HG02938 (cell line): ENCODE data around the gene PLB1.
"Not testable (repeated sequence)": the region's sequence is repeated elsewhere in the genome, so short reads cannot be mapped to it uniquely, and the experiment has no call there.

ENCODE experiments used
- ATAC-seq: cut with Tn5 transposase; IDR thresholded peaks from one replicate; pipeline ENCODE4 v1.9.1; 2021; ENCODE audit warnings: mild to moderate bottlenecking, moderate library complexity; ENCODE audit not compliant: unreplicated experiment

PLB1 gene

DNA sequence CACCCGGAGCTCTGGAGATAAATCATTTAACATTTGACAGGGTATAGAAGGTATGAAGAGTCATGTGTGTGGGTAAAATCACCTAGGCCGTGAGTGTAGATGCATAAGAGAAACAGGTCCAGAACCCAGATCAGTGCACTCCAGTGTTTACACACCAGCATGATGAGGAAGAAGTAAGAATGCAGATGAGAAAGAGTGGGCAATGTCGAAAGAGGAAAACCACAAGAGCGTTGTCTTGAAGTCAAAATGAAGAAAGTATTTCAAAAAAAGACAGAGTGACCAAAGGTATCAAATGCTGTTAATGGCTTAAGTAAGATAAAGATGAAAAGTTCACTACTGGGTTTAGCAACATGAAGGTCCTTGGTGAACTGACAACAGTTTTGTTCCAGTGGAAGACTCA, 32.0 kb upstream of the PLB1 start:
- ATAC-seq, result no peak

- ATAC-seq, result no peak
These were observed 30.5 kb upstream of the PLB1 start for GRCh38 chr2:28465148-28465885.

- ATAC-seq, result no peak
These were observed 26.6 kb upstream of the PLB1 start for GRCh38 chr2:28469304-28469703.

DNA sequence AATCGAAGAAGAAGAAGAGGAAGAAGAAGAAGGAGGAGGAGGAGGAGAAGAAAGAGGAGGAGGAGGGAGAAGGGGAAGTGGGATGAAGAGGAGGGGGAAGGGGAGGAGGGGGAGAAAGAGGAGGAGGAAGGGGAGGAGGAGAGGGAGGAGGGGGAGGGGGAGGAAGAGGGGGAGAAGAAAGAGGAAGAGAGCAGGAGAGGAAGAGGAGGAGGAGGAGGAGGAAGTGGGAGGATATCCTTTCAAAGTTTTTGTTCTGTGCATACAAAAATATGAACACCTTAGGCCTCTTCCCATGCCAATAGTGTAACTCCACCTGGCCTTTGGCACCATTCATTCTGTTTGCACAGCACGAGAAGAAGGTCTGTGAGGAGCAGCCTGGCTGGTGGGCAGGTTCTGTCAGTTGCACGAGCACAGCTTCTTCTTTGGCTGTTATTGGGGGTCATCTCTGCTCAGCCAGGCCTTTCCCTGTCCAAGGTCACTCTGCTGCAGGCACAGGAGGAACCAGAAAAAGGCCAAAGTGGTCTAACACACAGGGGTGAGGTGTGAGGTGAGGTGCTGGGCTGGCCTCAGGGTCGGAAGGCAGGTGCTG, 25.8 kb upstream of the PLB1 start:
- no peak for ATAC-seq

DNA sequence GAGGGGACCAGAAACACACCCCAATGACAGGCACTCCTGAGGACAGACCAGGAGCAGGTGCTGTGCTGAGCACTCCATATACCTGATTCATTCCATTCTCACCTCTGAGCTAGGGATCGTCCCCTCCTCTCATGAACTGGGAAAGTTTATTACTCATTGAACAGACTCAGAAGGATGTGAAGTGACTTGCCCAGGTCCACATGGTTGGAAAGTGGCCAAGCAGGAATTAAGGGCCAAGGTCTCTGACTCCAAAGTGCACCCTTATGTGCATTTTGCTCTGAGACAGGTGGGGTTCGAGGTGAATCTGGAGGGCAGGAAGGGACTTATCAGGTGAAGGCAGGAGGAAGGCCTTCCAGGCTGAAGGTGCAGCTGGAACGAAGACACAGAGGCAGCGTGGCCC, 25.1 kb upstream of the PLB1 start:
- no peak for ATAC-seq

DNA sequence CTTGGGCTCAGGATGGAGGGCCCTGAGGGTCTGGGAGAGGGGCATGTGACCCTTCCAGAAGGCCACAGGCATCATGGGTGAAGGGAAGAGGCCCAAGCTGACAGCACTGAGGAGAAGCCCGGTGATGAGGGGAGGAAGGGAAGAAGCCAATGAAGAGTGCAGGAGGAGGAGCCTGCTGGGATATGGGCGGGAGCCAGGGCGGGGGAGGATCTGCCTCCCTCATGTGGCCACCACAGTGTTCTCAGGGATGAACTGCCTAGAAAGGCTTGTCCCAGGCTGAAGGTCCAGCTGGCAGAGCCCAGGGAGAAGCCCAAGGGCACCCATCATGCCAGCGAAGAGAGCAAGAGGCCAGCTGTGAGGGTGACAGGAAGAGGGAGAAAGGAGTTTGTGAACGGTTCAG, 24.6 kb upstream of the PLB1 start:
- no peak for ATAC-seq

DNA sequence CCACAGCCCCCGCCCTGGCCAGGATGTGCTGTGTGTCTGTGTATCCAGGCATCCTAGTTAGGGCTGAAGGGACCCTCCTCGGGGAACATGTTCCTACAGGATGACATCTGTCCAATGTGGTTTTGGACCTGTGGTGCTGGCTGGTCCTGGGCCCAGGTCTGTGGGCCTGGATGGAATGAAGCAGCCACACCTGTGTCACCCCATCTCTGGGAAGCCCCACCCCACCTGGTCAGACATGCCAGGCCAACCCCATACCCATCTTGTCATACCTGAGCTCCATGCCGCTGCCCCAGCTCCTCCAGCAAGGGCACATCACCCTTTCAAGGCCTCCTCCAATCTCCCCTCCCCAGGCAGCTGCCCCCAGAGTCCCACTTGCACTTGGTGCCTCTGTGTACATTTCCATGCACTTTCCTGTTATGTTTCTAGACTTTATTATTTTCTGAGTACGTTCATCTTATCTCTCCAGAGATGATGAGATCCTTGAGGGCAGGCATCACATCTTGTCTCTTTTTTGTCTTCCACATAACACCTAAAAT, 24.1 kb upstream of the PLB1 start:
- ATAC-seq, result no peak

DNA sequence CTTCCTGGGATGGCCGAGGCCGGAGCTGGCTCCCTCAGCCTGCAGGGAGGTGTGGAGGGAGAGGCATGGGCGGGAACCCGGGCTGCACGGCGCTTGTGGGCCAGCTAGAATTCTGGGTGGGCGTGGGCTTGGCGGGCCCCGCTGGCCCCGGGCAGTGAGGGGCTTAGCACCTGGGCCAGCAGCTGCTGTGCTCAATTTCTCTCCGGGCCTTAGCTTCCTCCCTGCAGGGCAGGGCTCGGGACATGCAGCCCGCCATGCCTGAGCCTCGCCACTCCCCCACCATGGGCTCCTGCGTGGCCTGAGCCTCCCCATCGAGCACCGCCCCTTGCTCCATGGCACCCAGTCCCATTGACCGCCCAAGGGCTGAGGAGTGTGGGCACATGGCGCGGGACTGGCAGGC, 23.2 kb upstream of the PLB1 start:
- not testable (repeated sequence) for ATAC-seq

DNA sequence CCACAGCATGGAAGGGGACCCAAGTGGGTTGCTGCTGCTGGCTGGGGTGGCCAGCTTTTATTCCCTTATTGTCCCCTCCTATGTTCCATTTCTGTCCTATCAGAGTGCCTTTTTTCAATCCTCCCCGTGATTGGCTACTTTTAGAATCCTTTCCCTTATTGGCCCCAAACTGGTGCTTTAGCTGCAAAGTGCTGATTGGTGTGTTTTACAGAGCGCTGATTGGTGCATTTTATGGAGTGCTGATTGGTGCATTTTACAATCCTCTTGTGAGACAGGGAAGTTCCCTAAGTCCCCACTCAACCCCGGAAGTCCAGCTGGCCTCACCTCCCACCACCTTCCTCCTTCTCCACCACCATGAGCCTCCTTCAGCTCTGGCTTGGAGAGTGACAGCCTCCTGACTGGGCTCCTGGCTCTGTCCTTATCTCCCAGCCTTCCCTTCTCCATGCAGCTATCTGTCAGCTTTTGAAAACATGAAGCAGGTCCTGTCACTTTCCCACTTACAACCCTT, 20.7 kb upstream of the PLB1 start:
- no peak for ATAC-seq

- no peak for ATAC-seq
These were observed 18.8 kb upstream of the PLB1 start for GRCh38 chr2:28477087-28477486.

DNA sequence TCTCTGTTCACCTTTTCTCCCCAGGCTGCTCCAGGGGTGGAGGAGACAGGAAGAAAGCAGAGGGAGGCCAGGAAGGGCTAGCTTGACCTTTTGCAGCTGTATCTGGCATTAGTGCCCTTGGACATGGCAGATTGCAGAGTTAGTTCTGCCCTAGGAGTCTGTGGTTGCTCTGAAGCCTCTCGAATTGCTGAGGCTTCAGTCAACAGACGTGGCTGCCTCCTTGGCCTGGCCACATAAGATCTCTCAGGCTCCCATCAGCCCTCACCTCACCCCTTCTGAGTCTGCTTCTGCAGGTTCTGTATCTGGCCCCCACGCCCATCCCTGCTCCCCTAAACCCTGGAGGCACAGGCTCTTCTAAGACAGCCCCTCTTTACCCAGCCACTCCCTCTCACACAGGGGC, 18.2 kb upstream of the PLB1 start:
- ATAC-seq, result no peak

DNA sequence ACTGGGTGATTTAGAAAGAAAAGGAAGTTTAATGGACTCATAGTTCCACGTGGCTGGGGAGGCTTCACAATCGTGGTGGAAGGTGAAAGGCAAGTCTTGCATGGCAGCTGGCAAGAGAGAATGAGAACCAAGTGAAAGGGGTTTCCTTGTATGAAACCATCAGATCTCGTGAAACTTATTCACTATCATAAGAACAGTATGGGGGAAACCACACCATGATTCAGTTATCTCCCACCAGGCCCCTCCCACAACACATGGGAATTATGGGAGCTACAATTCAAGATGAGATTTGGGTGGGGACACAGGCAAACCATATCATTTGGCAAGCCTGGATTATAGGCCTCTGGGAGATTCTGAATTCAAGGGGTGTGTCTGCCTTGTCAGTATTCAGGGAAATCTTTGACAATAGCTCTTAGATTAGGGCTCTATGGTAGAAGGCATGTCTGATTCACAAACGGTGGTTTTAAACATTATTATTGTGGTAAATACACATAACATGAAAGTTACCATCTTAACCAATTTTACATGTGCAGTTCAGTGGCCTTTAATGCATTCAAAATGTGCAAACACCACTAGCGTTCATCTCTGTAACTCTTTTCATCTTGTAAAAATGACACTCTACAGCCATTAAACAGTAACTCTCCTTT, 15.3 kb upstream of the PLB1 start:
- no peak for ATAC-seq

DNA sequence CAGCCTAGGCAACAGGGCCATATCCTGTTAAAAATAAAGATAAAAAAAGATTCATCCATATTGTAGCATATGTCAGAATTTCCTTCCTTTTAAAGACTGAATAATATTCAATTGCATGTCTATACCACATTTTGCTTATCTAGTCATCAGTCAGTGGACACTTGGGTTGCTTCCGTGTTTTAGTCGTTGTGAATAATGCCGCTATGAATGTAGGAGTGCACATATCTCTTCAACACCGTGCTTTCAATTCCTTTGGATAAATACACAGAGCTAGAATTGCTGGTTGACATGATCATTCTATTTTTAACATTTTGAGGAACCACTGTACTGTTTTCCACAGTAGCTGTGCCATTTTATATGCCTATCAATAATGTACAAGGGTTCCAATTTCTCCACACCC, 14.0 kb upstream of the PLB1 start:
- no peak for ATAC-seq

DNA sequence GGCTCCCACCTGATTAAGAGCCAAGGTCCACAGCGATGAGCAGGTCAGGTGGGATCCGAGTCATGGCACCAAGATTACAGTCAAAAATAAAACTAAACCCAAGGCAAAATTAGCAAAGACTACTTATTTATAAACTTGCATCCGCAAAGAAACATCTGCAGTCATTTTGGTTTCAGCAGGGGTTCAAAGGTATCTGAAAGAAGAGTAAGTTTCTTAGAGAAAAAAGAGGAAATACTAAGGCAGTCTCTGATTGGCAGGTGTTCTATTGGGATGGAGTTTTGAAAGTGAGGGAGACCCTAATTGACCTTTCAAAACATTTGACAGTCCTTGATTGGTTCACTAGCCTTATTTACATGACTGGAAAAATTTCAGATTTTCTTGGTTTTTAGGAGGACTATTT, 11.0 kb upstream of the PLB1 start:
- ATAC-seq, result no peak

DNA sequence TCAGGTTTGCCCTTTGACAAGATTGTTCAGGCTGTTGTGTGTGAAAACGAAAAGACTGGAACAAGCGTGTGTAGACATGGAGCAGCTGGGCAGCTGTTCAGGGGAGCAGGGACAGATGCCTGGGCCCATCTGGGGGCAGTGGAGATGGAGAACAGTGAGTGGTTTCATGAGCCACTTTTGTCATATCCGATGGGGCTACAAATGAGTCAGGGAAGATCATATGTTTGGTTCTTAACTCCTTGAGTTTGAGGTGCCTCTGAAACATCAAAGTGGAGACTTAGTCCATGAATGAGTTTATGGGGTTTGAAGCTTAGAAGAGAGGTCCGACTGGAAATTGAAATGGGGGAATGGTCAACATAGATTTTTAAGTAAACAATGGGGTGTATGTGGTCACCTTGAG, 9.3 kb upstream of the PLB1 start:
- no peak for ATAC-seq

DNA sequence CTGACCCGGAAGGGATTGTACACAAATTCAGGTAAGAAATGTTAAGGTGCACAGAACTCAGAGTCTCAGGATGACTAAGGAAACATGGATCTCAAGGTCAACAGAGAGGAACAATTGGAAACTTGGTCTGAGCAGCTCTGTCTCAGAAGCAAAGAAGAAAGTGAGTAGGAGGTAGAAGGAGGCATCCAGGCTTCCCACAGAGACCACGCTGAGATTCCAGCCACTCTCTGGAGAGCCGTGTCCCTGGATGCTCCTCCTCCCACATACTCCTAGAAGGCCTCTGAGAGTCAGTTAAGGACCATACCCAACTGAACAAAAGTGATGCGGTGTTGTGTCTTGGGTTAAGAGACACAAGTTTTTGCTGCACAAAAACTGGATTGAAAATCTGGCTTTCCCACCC, 8.6 kb upstream of the PLB1 start:
- ATAC-seq, result no peak

- ATAC-seq, result no peak
These were observed 7.6 kb upstream of the PLB1 start for GRCh38 chr2:28488083-28488830.

- no peak for ATAC-seq
These were observed 6.8 kb upstream of the PLB1 start for GRCh38 chr2:28488858-28489575.

GRCh38 chr2:28490558-28490957, 5.3 kb upstream of the PLB1 start:
- ATAC-seq, result no peak

GRCh38 chr2:28492282-28492681, 3.6 kb upstream of the PLB1 start:
- no peak for ATAC-seq

DNA sequence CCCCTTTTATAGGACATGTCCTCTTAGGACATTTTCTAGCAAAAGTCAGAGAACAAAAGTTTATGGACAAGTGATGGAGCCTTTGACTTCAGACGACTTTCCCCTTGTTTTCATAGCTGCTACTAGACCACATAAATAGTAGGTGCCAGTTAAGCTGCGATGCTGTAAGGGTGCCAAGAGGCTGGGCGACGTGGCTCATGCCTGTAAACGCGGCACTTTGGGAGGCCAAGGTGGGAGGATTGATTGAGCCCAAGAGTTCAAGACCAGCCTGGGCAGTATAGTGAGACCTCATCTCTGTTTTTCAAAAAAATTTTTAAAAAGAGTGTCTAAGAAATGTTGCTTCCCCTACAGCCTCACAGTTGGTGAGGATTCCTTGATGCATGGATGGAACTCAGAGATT, 2.2 kb upstream of the PLB1 start:
- no peak for ATAC-seq
